Measurements from ENCODE around the gene DIRAS3. TPM values are rescaled to one million over a fixed set of nuclear protein-coding genes. Genes with fewer than 3 reads are reported as not detected.

The DIRAS3 gene
- total and polyA plus RNA-seq, 4 donors = 0.92 to 2.3 (median 1.9) TPM; not detected in 1

GRCh38 chr1:68000191-68000590 lies 50.2 kb downstream of the DIRAS3 start:
- Histone ChIP-seq H3K4me3 (ENCODE audit: low read depth in 1 of 3, low read length in 3 of 3) (no peak overlapping the region), H3K27me3 (ENCODE audit: control insufficient read depth in 4 of 4, insufficient read depth in 4 of 4, low read length in 3 of 4) (no peaks in the 10 kb centered on the region), H3K36me3 (ENCODE audit: control insufficient read depth in 4 of 4, insufficient read depth in 3 of 4, low read depth in 1 of 4, low read length in 3 of 4) (no peaks in the 10 kb centered on the region), H3K9me3 (ENCODE audit: control insufficient read depth in 4 of 4, low read length in 3 of 4) (peaks cover 0 to 4% (median 1%) of the 10 kb centered on the region in 4 donors), H3K4me1 (ENCODE audit: control insufficient read depth in 4 of 4, insufficient read depth in 4 of 4, low read length in 3 of 4) (no peaks in the 10 kb centered on the region), H3K9ac (ENCODE audit: low read depth in 1 of 2, low read length in 2 of 2) (no peak overlapping the region), H3K27ac (ENCODE audit: low read depth in 1 of 2, low read length in 2 of 2) (no peak overlapping the region)
- no peak for DNase-seq (ENCODE audit: low spot score)
- TF ChIP-seq REST (IDR thresholded peaks at IDR 0.05) = no peak
- no peak for TF ChIP-seq RAD21 (IDR thresholded peaks at IDR 0.05)
- TF ChIP-seq MAX (IDR thresholded peaks at IDR 0.05) = no peak
- TF ChIP-seq FOXA2 (IDR thresholded peaks at IDR 0.05) = no peak
- WGBS = 1% methylated on average over 1 of the region's 1 CpG

DNA sequence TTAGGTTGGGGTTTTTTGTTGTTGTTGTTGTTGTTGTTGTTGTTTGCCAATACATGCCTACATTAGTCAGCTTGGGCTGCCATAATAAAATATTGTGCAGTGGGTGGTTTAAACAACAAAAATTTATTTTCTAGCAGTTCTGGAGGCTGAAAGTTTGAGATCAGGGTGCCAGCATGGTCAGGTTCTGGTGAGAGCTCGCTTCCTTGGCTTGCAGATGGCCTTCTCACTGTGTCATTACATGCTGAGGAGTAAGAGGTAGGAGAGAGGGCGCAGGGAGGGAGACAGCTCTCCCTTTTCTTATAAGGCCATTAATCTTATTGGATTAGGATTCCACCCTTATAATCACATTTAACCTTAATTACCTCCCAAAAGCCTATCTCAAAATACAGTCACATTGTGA lies 52.7 kb downstream of the DIRAS3 start:
- TF ChIP-seq ZBTB33 (IDR thresholded peaks at IDR 0.05) (no peak), MAX (IDR thresholded peaks at IDR 0.05) (no peak), FOXA2 (IDR thresholded peaks at IDR 0.05) (no peak), JUND (IDR thresholded peaks at IDR 0.05) (no peak), YY1 (IDR thresholded peaks at IDR 0.05) (no peak), GABPA (IDR thresholded peaks at IDR 0.05 in 1 of 2, conservative IDR thresholded peaks at IDR 0.05 in 1 of 2) (no peak), SP1 (IDR thresholded peaks at IDR 0.05) (no peak), FOXA1 (IDR thresholded peaks at IDR 0.05) (no peak)
- TF ChIP-seq, protein P1, sequence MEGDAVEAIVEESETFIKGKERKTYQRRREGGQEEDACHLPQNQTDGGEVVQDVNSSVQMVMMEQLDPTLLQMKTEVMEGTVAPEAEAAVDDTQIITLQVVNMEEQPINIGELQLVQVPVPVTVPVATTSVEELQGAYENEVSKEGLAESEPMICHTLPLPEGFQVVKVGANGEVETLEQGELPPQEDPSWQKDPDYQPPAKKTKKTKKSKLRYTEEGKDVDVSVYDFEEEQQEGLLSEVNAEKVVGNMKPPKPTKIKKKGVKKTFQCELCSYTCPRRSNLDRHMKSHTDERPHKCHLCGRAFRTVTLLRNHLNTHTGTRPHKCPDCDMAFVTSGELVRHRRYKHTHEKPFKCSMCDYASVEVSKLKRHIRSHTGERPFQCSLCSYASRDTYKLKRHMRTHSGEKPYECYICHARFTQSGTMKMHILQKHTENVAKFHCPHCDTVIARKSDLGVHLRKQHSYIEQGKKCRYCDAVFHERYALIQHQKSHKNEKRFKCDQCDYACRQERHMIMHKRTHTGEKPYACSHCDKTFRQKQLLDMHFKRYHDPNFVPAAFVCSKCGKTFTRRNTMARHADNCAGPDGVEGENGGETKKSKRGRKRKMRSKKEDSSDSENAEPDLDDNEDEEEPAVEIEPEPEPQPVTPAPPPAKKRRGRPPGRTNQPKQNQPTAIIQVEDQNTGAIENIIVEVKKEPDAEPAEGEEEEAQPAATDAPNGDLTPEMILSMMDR (IDR thresholded peaks at IDR 0.05; ENCODE audit: low read depth, low read length, missing input control) = no peak
- Histone ChIP-seq H3K27me3 (ENCODE audit: control insufficient read depth in 4 of 4, insufficient read depth in 4 of 4, low read length in 3 of 4) (no peaks in the 10 kb centered on the region), H3K9ac (ENCODE audit: low read depth in 1 of 2, low read length in 2 of 2) (no peak overlapping the region), H3K4me3 (ENCODE audit: low read depth in 1 of 3, low read length in 3 of 3) (no peak overlapping the region), H3K4me1 (ENCODE audit: control insufficient read depth in 4 of 4, insufficient read depth in 4 of 4, low read length in 3 of 4) (no peaks in the 10 kb centered on the region), H3K27ac (ENCODE audit: low read depth in 1 of 2, low read length in 2 of 2) (no peak overlapping the region), H3K36me3 (ENCODE audit: control insufficient read depth in 4 of 4, insufficient read depth in 3 of 4, low read depth in 1 of 4, low read length in 3 of 4) (no peaks in the 10 kb centered on the region), H3K9me3 (ENCODE audit: control insufficient read depth in 4 of 4, low read length in 3 of 4) (peaks cover 0 to 4% (median 1%) of the 10 kb centered on the region in 4 donors)
- DNase-seq (ENCODE audit: low spot score) = no peak
- WGBS = 94% methylated on average over 2 of the region's 2 CpGs

Other genes starting within 250 kb of the DIRAS3 start
- 10 to 100 TPM; 21.8 to 26.1 TPM for gene GNG12, start 217.2 kb downstream of the DIRAS3 start, total RNA-seq
- gene GNG12, start 217.2 kb downstream of the DIRAS3 start, polyA plus RNA-seq = 10 to 100 TPM; 15.4 to 17.7 TPM
- gene WLS, start 181.9 kb upstream of the DIRAS3 start, total RNA-seq = 10 to 100 TPM in 1 of 2 donors, 1 to 10 TPM in 1; 3.2 to 12.5 TPM
- gene WLS, start 181.9 kb upstream of the DIRAS3 start, polyA plus RNA-seq = 10 to 100 TPM in 1 of 2 donors, 1 to 10 TPM in 1; 4.6 to 10.9 TPM